GM12878 (cell line): Measurements from ENCODE around the gene PARS2. TPM values are rescaled to one million over a fixed set of nuclear protein-coding genes. Genes with fewer than 3 reads are reported as not detected.

Experiments
- ATAC-seq: fragments of 200-7000 bp; cut with Tn5 transposase; 3 replicates; pipeline ENCODE4 v1.9.1; 2020; ENCODE audit warnings: mild to moderate bottlenecking, moderate library complexity
- BruUV-seq: library from RNA; stranded (reverse); fragments of 400-500 nt; replicated peaks from 2 replicates; lab custom pipeline; 2021; lab: Mats Ljungman, UMichigan
- CTCF ChIA-PET: fragments of 300-600 bp; sonication (Branson Sonifier 250); formaldehyde crosslinking; extraction: SDS; loops from one replicate; lab custom pipeline; 2021; ENCODE audit warnings: inconsistent platforms; lab: Yijun Ruan, JAX
- POLR2A ChIA-PET: fragments of 350-600 bp; formaldehyde crosslinking; extraction: SDS; loops from one replicate; lab custom pipeline; 2021; ENCODE audit warnings: inconsistent platforms; lab: Charles Lee
- RAD21 ChIA-PET: fragments of 300-600 bp; sonication (Branson Sonifier 250); formaldehyde crosslinking; loops from one replicate; lab custom pipeline; 2023; ENCODE audit warnings: antibody characterized with exemption; ENCODE audit not compliant: unreplicated experiment; lab: Charles Lee
- SMC1A ChIA-PET: fragments of 300-600 bp; sonication (Branson Sonifier 250); formaldehyde crosslinking; loops from one replicate; lab custom pipeline; 2023; ENCODE audit not compliant: unreplicated experiment, uncharacterized antibody; lab: Charles Lee
- DNase-seq: peaks from one replicate; pipeline ENCODE4 v3.0.0-alpha.2; 2011; ENCODE audit warnings: low read depth, low spot score
- FAIRE-seq: peaks from 3 replicates; lab custom pipeline; 2011; peaks lifted over from hg19 to GRCh38; lab: Jason Lieb, UNC
- H2AFZ ChIP-seq: 2 replicates; pipeline ENCODE4 v1.6.0; 2011; ENCODE audit warnings: low read depth, low read length, control low read depth; ENCODE audit not compliant: control insufficient read depth
- H3K27ac ChIP-seq: 2 replicates; pipeline ENCODE4 v1.5.1; 2011; ENCODE audit warnings: control low read depth; ENCODE audit not compliant: control insufficient read depth, insufficient read depth
- H3K27me3 ChIP-seq, 2 experiments: replicated peaks in 1 of 2; 2 replicates each; pipeline versions ENCODE4 v1.6.0 to v1.6.1; 2011; ENCODE audit warnings: low read length in 1 of 2; ENCODE audit not compliant: control insufficient read depth in 2 of 2, insufficient read depth in 2 of 2
- H3K36me3 ChIP-seq, 2 experiments: 2 replicates each; pipeline ENCODE4 v1.5.1; 2011; ENCODE audit warnings: low read length in 1 of 2; ENCODE audit not compliant: control insufficient read depth in 2 of 2, insufficient read depth in 2 of 2
- H3K4me1 ChIP-seq: 2 replicates; pipeline ENCODE4 v1.6.1; 2011; ENCODE audit warnings: mild to moderate bottlenecking, low read length, moderate library complexity, mixed read lengths; ENCODE audit not compliant: control insufficient read depth, insufficient read depth
- H3K4me2 ChIP-seq: 2 replicates; pipeline ENCODE4 v1.6.0; 2011; ENCODE audit warnings: control low read depth; ENCODE audit not compliant: control insufficient read depth, insufficient read depth
- H3K4me3 ChIP-seq: fragments of 200-600 bp; sonication (generic); 2 replicates; pipeline ENCODE4 v1.5.1; 2016
- H3K79me2 ChIP-seq: 2 replicates; pipeline ENCODE4 v1.6.0; 2011; ENCODE audit warnings: low read length; ENCODE audit not compliant: control insufficient read depth, insufficient read depth
- H3K9ac ChIP-seq: 2 replicates; pipeline ENCODE4 v1.8.0; 2011; ENCODE audit warnings: low read length, control low read depth, mixed read lengths; ENCODE audit not compliant: control insufficient read depth, insufficient read depth
- H3K9me3 ChIP-seq: replicated peaks from 3 replicates; pipeline ENCODE4 v1.5.1; 2011; ENCODE audit warnings: mild to moderate bottlenecking, low read length; ENCODE audit not compliant: control insufficient read depth, insufficient read depth
- H4K20me1 ChIP-seq: 2 replicates; pipeline ENCODE4 v1.6.0; 2011; ENCODE audit not compliant: control insufficient read depth, insufficient read depth
- ASH2L ChIP-seq: fragments of 300-600, 200-600 bp; sonication (generic); IDR thresholded peaks from 2 replicates; pipeline ENCODE4 v1.6.1; 2017; ENCODE audit warnings: low read depth, mild to moderate bottlenecking, borderline replicate concordance
- BACH1 ChIP-seq: fragments of 450-650 bp; IDR thresholded peaks from 2 replicates; pipeline ENCODE4 v1.6.1; 2017; ENCODE audit warnings: mild to moderate bottlenecking, borderline replicate concordance
- BMI1 ChIP-seq: fragments of 450-650 bp; IDR thresholded peaks from 2 replicates; pipeline ENCODE4 v1.6.1; 2016; ENCODE audit warnings: mild to moderate bottlenecking, moderate library complexity, borderline replicate concordance
- CREB1 ChIP-seq: IDR thresholded peaks from 2 replicates; pipeline ENCODE4 v1.6.1; 2012; ENCODE audit warnings: low read depth, mild to moderate bottlenecking, inconsistent platforms
- DPF2 ChIP-seq: fragments of 450-650 bp; IDR thresholded peaks from 2 replicates; pipeline ENCODE4 v1.6.1; 2017; ENCODE audit warnings: mild to moderate bottlenecking
- EED ChIP-seq: sonication (generic); IDR thresholded peaks from 2 replicates; pipeline ENCODE4 v1.6.1; 2016; ENCODE audit warnings: antibody characterized with exemption, low read depth
- EZH2 ChIP-seq: IDR thresholded peaks from 2 replicates; pipeline ENCODE4 v1.6.1; 2012; ENCODE audit warnings: low read depth, mild to moderate bottlenecking, control low read depth, inconsistent platforms, low read length, borderline replicate concordance; ENCODE audit not compliant: control insufficient read depth
- MEF2A ChIP-seq: IDR thresholded peaks from 2 replicates; pipeline ENCODE4 v1.6.1; 2011; ENCODE audit warnings: low read depth, mild to moderate bottlenecking, low read length, moderate library complexity; ENCODE audit not compliant: insufficient read depth
- MTA2 ChIP-seq: fragments of 450-650 bp; IDR thresholded peaks from 2 replicates; pipeline ENCODE4 v1.6.1; 2016; ENCODE audit warnings: low read depth, mild to moderate bottlenecking, moderate library complexity
- NFYA ChIP-seq: IDR thresholded peaks from 2 replicates; pipeline ENCODE4 v1.6.1; 2011; ENCODE audit warnings: low read depth, mild to moderate bottlenecking, low read length, improper control_type of control experiment, borderline replicate concordance
- POLR2A ChIP-seq: IDR thresholded peaks from 2 replicates; pipeline ENCODE4 v1.6.1; 2011; ENCODE audit warnings: low read depth, mild to moderate bottlenecking, low read length
- POLR2AphosphoS2 ChIP-seq: IDR thresholded peaks from 2 replicates; pipeline ENCODE4 v1.6.1; 2011; ENCODE audit warnings: low read depth, mild to moderate bottlenecking, low read length, improper control_type of control experiment, moderate library complexity
- SIX5 ChIP-seq: IDR thresholded peaks from 2 replicates; pipeline ENCODE4 v1.6.1; 2011; ENCODE audit warnings: mild to moderate bottlenecking, low read depth, low read length, moderate library complexity; ENCODE audit not compliant: severe bottlenecking
- SMAD1 ChIP-seq: fragments of 450-650 bp; IDR thresholded peaks from 2 replicates; pipeline ENCODE4 v1.6.1; 2018; ENCODE audit warnings: mild to moderate bottlenecking, low read depth; ENCODE audit not compliant: partially characterized antibody
- SREBF1 ChIP-seq: IDR thresholded peaks from 2 replicates; pipeline ENCODE4 v1.6.1; 2012; ENCODE audit warnings: mild to moderate bottlenecking, low read length
- WGBS: methylation state at CpG from one replicate; pipeline ENCODE4 v1.1.6; 2016; ENCODE audit warnings: low lambda C conversion rate; ENCODE audit not compliant: insufficient replicate concordance, insufficient coverage; ENCODE audit errors: missing lambda C conversion rate; 5-methylcytosine and 5-hydroxymethylcytosine counted together
- in situ Hi-C: fragments of 300-500 bp; cut with MboI; formaldehyde crosslinking; loops from 9 replicates; pipeline ENCODE4 v1.14.3; 2018; ENCODE audit warnings: mixed read lengths
- intact Hi-C: fragments of 100-400 bp; cut with micrococcal nuclease; formaldehyde crosslinking; loops from one replicate; pipeline ENCODE4 v1.14.2; 2022; ENCODE audit not compliant: unreplicated experiment
- polyA plus RNA-seq, 11 experiments: library from polyadenylated mRNA; depleted of rRNA in 4 of 11; unstranded in 6 of 11; stranded (reverse) in 5 of 11; fragments of >200 nt; fragmentation: Nextera tagmentation in 4 of 11; fragmentation: Illumina TruSeq in 1 of 11; extraction: Ambion mirVana in 4 of 11; extraction: Trizol in 1 of 11; gene quantifications; 1 replicate in 1 of 11; 2 replicates in 10 of 11; pipeline versions ENCODE4 v1.2.1 to v1.2.3, GENCODE V29; 2011 to 2016; ENCODE audit warnings: inconsistent platforms in 2 of 11, missing spikeins in 2 of 11, low read depth in 1 of 11
- total RNA-seq, 4 experiments: library from RNA; depleted of rRNA in 3 of 4; stranded (reverse); fragments of >200 nt in 3 of 4; fragmentation: Illumina TruSeq in 1 of 4; extraction: Trizol in 1 of 4; gene quantifications; 2 replicates each; pipeline versions ENCODE4 v1.2.1 to v1.2.3, GENCODE V29; 2013 to 2021
- TF ChIP-seq, protein P1 (sequence below): fragments of 450-650 bp; IDR thresholded peaks from 2 replicates; pipeline ENCODE4 v1.6.1; 2016; ENCODE audit warnings: mild to moderate bottlenecking

PARS2 gene
- total and polyA plus RNA-seq, 10 of the 15 experiments (the other 5 are each of a cell fraction or from before 2014, with no cell fraction given) = 3.7 to 12.2 (median 5.9) TPM

DNA sequence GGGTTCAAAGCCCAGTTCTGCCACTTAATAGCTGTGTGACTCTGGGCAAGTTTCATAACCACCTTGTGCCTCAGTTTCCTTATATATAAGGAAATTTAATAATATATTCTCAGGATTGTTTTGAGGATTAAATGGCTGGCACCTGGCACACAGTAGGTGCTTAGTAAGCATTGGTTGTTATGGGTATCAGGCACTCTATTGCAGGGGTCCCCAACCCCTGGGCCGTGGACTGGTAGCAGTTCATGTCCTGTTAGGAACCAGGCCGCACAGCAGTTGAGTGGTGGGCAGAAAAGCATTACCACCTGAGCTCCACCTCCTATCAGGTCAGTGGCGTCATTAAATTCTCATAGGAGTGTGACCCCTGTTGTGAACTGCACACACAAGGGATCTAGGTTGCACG is 18.5 kb downstream of the PARS2 start:
- CTCF ChIA-PET = no interaction called here
- H3K4me3 ChIP-seq = no peak overlapping the region
- H3K9me3 ChIP-seq = no peaks in the 10 kb centered on the region
- SMC1A ChIA-PET = no interaction called here
- no peak for TF ChIP-seq CREB1
- no peak for TF ChIP-seq DPF2
- no peak for TF ChIP-seq SMAD1
- RAD21 ChIA-PET = no interaction called here
- no peak overlapping the region for H3K9ac ChIP-seq
- no peak for ATAC-seq
- no peak for FAIRE-seq
- in situ Hi-C loops (no loop called here), intact Hi-C loops (no loop called here)
- H3K27ac ChIP-seq = no peak overlapping the region
- peaks cover 8 to 14% of the 10 kb centered on the region in 2 experiments for H3K36me3 ChIP-seq
- H3K4me2 ChIP-seq = no peak overlapping the region
- WGBS = 97% methylated on average over 4 of the region's 4 CpGs
- no peaks in the 10 kb centered on the region for H4K20me1 ChIP-seq
- H3K27me3 ChIP-seq = no peaks in the 10 kb centered on the region
- no peak overlapping the region for H2AFZ ChIP-seq
- no peaks in the 10 kb centered on the region for H3K79me2 ChIP-seq
- H3K4me1 ChIP-seq = no peaks in the 10 kb centered on the region
- no peak for DNase-seq
- no TSS peak for BruUV-seq
- POLR2A ChIA-PET = no interaction called here

DNA sequence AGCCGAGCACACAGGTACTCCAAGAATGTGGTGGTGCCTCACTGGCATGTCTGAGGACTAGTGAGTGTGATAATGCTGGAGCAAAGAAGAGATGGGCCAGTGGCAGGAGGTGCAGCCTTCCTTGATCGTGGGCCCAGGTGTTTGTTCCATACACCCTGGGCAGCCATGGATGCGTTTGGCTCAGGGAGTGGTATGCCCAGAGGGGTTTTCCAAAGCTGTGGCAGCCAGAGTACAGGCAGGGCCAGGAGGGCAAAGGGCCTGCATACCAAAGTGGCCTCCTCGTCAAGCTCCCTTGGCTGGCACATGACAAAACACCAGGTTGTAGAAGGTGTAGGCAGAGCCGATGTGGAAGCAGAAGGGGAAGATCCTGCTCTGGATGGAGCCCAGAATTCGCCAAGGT is 19.0 kb downstream of the PARS2 start:
- ChIA-PET POLR2A (no interaction called here), RAD21 (no interaction called here), SMC1A (no interaction called here), CTCF (no interaction called here)
- WGBS = 78% methylated on average over 6 of the region's 6 CpGs
- Histone ChIP-seq H3K27me3 (no peaks in the 10 kb centered on the region), H3K27ac (no peak overlapping the region), H3K79me2 (no peaks in the 10 kb centered on the region), H3K4me1 (no peaks in the 10 kb centered on the region), H3K9me3 (no peaks in the 10 kb centered on the region), H4K20me1 (no peaks in the 10 kb centered on the region), H2AFZ (no peak overlapping the region), H3K36me3 (peaks cover 9 to 16% of the 10 kb centered on the region in 2 experiments), H3K4me3 (no peak overlapping the region), H3K9ac (no peak overlapping the region), H3K4me2 (no peak overlapping the region)
- intact Hi-C loops = no loop called here
- DNase-seq (no peak), FAIRE-seq (no peak), ATAC-seq (no peak)
- no TSS peak for BruUV-seq
- in situ Hi-C loops = no loop called here
- TF ChIP-seq SIX5 (no peak), POLR2A (no peak), MEF2A (no peak), POLR2AphosphoS2 (no peak), NFYA (no peak), EED (no peak), BMI1 (no peak), MTA2 (no peak), EZH2 (no peak), SREBF1 (no peak), BACH1 (no peak), ASH2L (no peak)
- TF ChIP-seq, protein P1, sequence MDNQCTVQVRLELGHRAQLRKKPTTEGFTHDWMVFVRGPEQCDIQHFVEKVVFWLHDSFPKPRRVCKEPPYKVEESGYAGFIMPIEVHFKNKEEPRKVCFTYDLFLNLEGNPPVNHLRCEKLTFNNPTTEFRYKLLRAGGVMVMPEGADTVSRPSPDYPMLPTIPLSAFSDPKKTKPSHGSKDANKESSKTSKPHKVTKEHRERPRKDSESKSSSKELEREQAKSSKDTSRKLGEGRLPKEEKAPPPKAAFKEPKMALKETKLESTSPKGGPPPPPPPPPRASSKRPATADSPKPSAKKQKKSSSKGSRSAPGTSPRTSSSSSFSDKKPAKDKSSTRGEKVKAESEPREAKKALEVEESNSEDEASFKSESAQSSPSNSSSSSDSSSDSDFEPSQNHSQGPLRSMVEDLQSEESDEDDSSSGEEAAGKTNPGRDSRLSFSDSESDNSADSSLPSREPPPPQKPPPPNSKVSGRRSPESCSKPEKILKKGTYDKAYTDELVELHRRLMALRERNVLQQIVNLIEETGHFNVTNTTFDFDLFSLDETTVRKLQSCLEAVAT = no peak
